IPS DF 6.9 (cell line): ENCODE measurements around the gene UFSP1.
"Not testable (repeated sequence)": the region's sequence is repeated elsewhere in the genome, so short reads cannot be mapped to it uniquely, and the experiment has no call there.

Source experiments
- DNase-seq: peaks from one replicate; pipeline ENCODE4 v3.0.0-alpha.2; 2013; ENCODE audit warnings: low read depth, low spot score
- H3K27ac ChIP-seq: one replicate; pipeline ENCODE4 v1.5.1; 2013; ENCODE audit warnings: low read length, control low read depth
- H3K27me3 ChIP-seq: 2 replicates; pipeline ENCODE4 v1.6.1; 2013; ENCODE audit warnings: mild to moderate bottlenecking, low read length; ENCODE audit not compliant: control insufficient read depth, insufficient read depth
- H3K36me3 ChIP-seq: 2 replicates; pipeline ENCODE4 v1.6.1; 2013; ENCODE audit warnings: low read length; ENCODE audit not compliant: control insufficient read depth, insufficient read depth
- H3K4me1 ChIP-seq: 2 replicates; pipeline ENCODE4 v1.6.1; 2013; ENCODE audit warnings: low read length; ENCODE audit not compliant: control insufficient read depth, insufficient read depth
- H3K4me3 ChIP-seq: 2 replicates; pipeline ENCODE4 v1.5.1; 2013; ENCODE audit warnings: mild to moderate bottlenecking, low read length
- H3K9me3 ChIP-seq: 2 replicates; pipeline ENCODE4 v1.6.1; 2013; ENCODE audit warnings: low read length, inconsistent platforms; ENCODE audit not compliant: control insufficient read depth, insufficient read depth
- WGBS: extraction: QIAGEN DNeasy Blood & Tissue Kit; methylation state at CpG from one replicate; pipeline ENCODE4 v1.1.7; 2013; ENCODE audit warnings: mixed read lengths, missing lambda C conversion rate; ENCODE audit not compliant: insufficient read length, insufficient coverage; 5-methylcytosine and 5-hydroxymethylcytosine counted together

The UFSP1 gene

DNA sequence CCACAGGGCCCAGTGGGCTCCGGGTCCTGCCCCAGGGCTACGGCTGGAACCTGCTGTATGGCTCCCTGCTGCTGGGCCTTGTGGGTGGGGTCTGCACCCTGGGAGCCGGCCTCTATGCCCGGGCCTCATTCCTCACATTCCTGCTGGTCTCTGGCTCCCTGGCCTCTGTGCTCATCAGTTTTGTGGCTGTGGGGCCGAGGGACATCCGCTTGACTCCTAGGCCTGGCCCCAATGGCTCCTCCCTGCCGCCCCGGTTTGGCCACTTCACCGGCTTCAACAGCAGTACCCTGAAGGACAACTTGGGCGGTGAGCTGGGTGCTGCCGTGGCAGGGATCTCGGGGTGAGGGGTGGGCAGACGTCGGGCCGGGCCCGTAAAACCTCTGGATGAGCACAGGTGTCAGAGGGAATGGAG, 32.6 kb downstream of the UFSP1 start:
- WGBS: no CpG with 5 or more reads among the region's 16 CpGs
- Histone ChIP-seq H3K27me3 (no peaks in the 10 kb centered on the region), H3K4me1 (no peaks in the 10 kb centered on the region; the same call in 1 of the 2 replicates), H3K27ac (no peak overlapping the region), H3K4me3 (no peak overlapping the region), H3K36me3 (peaks cover 15% of the 10 kb centered on the region; the same call in 1 of the 2 replicates), H3K9me3 (no peaks in the 10 kb centered on the region)
- DNase-seq: no peak

DNA sequence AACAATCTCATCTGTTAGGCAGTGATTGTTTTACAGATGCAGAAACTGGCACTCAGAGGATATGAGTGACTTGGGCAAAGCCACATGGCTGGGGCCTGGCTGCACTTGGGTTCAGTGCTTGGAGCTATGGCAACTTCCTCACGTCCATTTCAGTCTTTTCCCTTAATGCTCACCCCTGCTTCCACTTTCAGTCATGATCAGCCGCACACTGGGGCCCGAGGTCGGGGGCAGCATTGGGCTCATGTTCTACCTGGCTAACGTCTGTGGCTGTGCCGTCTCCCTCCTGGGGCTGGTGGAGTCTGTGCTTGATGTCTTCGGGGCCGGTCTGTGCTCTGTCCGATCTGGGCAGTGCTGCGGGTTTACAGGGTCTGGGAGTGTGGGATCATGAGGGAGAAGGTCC, 34.0 kb downstream of the UFSP1 start:
- Histone ChIP-seq H3K27ac (no peak overlapping the region), H3K9me3 (no peaks in the 10 kb centered on the region), H3K4me3 (no peak overlapping the region), H3K4me1 (no peaks in the 10 kb centered on the region; the same call in 1 of the 2 replicates), H3K36me3 (peaks cover 11% of the 10 kb centered on the region; the same call in 1 of the 2 replicates), H3K27me3 (no peaks in the 10 kb centered on the region)
- no peak for DNase-seq
- WGBS: no CpG with 5 or more reads among the region's 10 CpGs

DNA sequence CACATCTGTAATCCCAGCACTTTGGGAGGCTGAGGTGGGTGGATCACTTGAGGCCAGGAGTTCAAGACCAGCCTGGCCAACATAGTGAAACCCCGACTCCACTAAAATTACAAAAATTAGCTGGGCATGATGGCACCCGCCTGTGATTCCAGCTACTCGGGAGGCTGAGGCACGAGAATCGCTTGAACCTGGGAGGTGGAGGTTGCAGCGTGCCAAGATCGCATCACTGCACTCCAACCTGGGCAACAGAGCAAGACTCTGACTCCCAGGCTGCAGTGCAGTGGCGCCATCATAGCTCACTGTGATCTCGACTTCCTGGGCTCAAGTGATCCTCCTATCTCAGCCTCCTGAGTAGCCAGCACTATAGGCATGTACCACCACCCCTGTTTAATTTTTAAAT, 34.6 kb downstream of the UFSP1 start:
- H3K4me1 ChIP-seq, DNase-seq, H3K9me3 ChIP-seq, H3K36me3 ChIP-seq, H3K27me3 ChIP-seq, H3K27ac ChIP-seq, H3K4me3 ChIP-seq: not testable (repeated sequence)
- no CpG with 5 or more reads among the region's 9 CpGs for WGBS

DNA sequence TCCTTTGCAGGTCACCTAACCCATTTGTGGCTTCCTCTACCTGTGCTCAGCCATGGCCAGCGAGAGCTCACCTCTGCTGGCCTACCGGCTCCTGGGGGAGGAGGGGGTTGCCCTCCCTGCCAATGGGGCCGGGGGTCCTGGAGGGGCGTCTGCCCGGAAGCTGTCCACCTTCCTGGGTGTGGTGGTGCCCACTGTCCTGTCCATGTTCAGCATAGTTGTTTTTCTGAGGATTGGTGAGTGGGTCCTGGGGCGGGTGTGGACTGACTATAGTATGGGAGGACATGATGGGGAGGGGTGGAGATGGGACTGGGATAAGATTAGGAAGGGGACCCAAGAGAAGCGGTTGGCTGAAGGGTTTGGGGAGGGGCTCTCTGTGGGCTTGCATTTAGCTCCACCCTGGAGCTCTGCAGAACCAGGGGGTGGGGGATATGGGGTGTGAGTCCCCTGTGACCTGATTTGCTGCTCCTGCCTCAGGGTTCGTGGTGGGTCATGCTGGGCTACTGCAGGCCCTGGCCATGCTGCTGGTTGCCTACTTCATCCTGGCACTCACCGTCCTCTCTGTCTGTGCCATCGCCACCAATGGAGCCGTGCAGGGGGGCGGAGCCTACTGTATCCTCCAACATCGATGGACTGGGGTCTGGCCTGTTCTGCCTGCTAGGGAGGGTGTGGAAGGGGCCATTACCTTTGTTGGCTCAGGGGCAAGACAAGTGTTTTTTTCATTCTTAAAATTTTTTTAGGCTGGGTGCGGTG, 35.2 kb downstream of the UFSP1 start:
- no peak for DNase-seq
- H3K9me3 ChIP-seq: no peaks in the 10 kb centered on the region
- no peak overlapping the region for H3K4me3 ChIP-seq
- no peaks in the 10 kb centered on the region; the same call in 1 of the 2 replicates for H3K4me1 ChIP-seq
- no CpG with 5 or more reads among the region's 14 CpGs for WGBS
- no peaks in the 10 kb centered on the region for H3K27me3 ChIP-seq
- H3K36me3 ChIP-seq: peaks cover 6% of the 10 kb centered on the region; the same call in 1 of the 2 replicates
- no peak overlapping the region for H3K27ac ChIP-seq

DNA sequence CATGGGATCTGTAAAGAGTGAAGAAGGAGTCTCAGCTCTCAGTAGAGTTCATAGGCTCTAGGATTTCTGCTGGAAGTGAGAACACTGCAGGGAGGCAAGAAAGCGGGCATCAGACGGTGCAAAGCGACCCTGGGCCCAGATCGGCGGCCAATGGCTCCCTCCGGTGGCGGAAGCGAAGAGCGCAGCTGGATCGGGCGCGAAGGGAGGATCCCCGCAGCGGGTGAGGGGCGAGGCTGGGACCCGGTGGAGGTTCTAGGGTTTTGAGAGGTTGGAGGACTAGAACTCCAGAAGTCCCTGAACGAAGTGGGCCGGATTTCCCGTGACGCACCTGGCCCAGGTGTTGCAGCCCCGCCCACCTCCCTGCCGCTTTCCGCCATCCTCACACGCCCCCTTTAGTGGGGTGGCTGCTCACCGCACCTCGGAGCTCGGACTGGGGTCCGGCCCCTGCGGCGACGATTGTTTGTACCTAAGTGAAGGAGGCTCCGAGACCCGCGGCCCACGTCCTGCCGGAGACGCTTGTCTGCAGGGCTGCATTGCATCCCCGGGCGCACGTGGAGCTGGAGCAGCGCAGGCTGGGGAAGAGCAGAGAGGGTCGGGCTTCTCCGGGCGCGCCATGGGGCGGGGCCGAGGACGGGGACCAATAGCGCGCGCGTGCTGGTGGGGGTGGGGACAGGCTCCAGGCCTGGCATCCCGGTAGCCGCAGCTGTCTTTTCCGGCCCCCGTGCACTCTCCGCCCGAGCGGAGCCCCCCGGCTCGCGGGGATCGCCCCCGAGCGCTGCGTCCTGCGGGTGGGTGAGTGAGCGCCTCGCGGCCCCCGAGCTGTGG, 37.3 kb downstream of the UFSP1 start, which contains the start of gene SLC12A9:
TSS of gene SLC12A9 (plus strand) at position 666 of the 825 bp plus-strand sequence. CDS start 1,485 bp downstream, outside the sequence.
- Histone ChIP-seq H3K27ac (no peak within 1 kb of the TSS), H3K27me3 (no peaks in the 10 kb centered on the region), H3K9me3 (no peaks in the 10 kb centered on the region), H3K4me1 (no peaks in the 10 kb centered on the region; the same call in 1 of the 2 replicates), H3K36me3 (no peaks in the 10 kb centered on the region), H3K4me3 (peak within 1 kb of the TSS; percentile 92)
- DNase-seq: no peak
- no CpG with 5 or more reads among the region's 71 CpGs for WGBS

DNA sequence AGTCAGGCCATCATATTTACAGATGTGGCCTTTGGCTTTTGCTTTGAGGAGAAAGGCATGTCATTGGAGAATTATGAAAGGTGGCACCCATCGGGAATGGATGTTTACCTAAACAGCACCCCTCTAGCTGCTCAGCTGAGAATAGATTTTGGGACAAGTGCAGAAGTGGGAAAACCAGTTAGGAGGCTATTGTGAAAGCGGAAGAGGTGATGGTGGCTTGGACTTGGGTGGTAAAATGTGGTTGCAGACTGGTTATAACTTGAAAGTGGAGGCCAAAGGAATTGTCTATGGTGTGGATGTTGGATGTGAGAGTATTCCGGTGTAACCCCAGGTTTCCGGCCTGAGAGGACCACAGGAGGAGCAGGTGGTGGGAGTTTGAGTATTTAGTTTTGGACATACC, 42.2 kb downstream of the UFSP1 start:
- Histone ChIP-seq H3K27me3 (no peaks in the 10 kb centered on the region), H3K9me3 (no peaks in the 10 kb centered on the region), H3K27ac (no peak overlapping the region), H3K4me1 (no peaks in the 10 kb centered on the region), H3K36me3 (no peaks in the 10 kb centered on the region), H3K4me3 (no peak overlapping the region)
- WGBS: no CpG with 5 or more reads among the region's 4 CpGs
- DNase-seq: no peak

DNA sequence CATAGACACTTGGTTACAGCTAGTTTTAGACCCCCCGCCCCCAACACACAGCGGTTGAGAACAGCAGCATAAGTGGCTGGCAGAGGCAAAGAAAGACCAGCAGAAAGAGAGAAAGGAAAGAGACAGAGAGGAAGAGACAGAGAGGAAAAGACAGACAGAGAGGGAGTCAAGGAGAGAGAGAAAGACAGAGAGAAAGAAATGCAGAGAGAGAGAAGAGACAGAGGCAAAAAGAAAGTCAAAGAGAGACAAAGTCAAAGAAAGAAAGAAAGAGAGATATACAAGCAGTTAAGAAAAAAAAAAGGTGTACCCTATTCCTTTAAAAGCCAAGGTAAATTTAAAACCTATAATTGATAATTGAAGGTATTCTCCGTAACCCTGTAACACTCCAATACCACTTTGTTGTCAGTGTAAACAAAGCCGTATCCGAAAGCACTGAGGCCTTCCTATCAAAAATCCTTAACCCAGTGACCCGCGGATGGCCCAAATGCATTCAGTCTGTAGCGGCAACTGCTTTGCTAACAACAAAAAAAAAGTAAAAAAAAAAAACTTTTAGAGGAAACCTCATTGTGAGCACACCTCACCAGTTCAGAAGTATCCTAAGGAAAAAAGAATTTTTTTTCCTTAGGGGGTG, 48.9 kb downstream of the UFSP1 start:
- H3K27ac ChIP-seq: no peak overlapping the region
- DNase-seq: no peak
- H3K27me3 ChIP-seq: no peaks in the 10 kb centered on the region
- no peaks in the 10 kb centered on the region for H3K9me3 ChIP-seq
- peaks cover 4% of the 10 kb centered on the region; the same call in 1 of the 2 replicates for H3K4me1 ChIP-seq
- no peak overlapping the region for H3K4me3 ChIP-seq
- no CpG with 5 or more reads among the region's 8 CpGs for WGBS
- H3K36me3 ChIP-seq: no peaks in the 10 kb centered on the region

DNA sequence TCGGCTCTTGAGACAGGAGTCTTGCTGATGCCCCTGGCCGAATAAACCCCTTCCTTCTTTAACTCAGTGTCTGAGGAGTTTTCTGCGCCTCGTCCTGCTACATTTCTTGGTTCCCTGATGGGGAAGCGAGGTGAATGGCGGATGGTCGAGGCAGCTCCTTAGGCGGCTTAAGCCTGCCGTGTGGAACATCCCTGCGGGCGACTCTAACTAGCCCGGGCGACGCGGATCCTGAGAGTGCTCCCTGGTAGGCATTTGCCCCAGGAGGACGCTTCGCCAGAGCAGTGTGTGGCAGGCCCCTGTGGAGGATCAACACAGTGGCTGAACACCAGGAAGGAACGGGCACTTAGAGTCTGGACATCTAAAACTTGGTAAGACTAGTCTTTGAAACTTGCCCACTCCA, 50.2 kb downstream of the UFSP1 start:
- peaks cover 4% of the 10 kb centered on the region; the same call in 1 of the 2 replicates for H3K4me1 ChIP-seq
- H3K27ac ChIP-seq: no peak overlapping the region
- H3K9me3 ChIP-seq: no peaks in the 10 kb centered on the region
- no peaks in the 10 kb centered on the region for H3K27me3 ChIP-seq
- DNase-seq: no peak
- no CpG with 5 or more reads among the region's 18 CpGs for WGBS
- H3K4me3 ChIP-seq: no peak overlapping the region
- no peaks in the 10 kb centered on the region for H3K36me3 ChIP-seq
